C4-2B (cell line): ENCODE data around the gene RAD1.

Experiments used
- H3K27ac ChIP-seq: fragments of 450-650 bp; 2 replicates; pipeline ENCODE4 v1.5.1; 2017
- ZFX ChIP-seq: fragments of 450-650 bp; IDR thresholded peaks from 2 replicates; pipeline ENCODE4 v1.6.1; 2017
- TF ChIP-seq, protein P1 (sequence below): fragments of 450-650 bp; conservative IDR thresholded peaks from 2 replicates; pipeline ENCODE4 v1.5.1; 2017; ENCODE audit warnings: mild to moderate bottlenecking

RAD1 gene

DNA sequence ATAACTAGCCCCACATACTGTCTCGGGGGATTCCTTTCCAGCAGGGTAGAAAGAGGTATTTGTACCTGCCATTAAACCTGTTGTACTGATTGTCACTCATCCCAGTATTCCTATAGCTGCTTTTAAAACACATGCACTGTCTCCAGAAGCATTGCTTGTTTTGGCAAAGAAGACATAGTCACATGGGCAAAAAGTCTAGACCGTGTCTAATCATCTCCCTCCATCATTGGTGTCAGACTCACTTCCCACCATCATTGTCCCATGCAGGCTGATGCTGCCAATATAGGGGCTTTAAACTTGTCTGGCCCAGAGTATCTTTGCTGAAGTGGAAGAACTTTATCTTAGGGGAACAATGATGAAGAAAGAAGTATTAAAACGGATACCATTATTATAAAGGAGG is 26.6 kb upstream of the RAD1 start:
- no peak for TF ChIP-seq ZFX
- TF ChIP-seq, protein P1, sequence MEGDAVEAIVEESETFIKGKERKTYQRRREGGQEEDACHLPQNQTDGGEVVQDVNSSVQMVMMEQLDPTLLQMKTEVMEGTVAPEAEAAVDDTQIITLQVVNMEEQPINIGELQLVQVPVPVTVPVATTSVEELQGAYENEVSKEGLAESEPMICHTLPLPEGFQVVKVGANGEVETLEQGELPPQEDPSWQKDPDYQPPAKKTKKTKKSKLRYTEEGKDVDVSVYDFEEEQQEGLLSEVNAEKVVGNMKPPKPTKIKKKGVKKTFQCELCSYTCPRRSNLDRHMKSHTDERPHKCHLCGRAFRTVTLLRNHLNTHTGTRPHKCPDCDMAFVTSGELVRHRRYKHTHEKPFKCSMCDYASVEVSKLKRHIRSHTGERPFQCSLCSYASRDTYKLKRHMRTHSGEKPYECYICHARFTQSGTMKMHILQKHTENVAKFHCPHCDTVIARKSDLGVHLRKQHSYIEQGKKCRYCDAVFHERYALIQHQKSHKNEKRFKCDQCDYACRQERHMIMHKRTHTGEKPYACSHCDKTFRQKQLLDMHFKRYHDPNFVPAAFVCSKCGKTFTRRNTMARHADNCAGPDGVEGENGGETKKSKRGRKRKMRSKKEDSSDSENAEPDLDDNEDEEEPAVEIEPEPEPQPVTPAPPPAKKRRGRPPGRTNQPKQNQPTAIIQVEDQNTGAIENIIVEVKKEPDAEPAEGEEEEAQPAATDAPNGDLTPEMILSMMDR = no peak
- H3K27ac ChIP-seq = no peak overlapping the region

DNA sequence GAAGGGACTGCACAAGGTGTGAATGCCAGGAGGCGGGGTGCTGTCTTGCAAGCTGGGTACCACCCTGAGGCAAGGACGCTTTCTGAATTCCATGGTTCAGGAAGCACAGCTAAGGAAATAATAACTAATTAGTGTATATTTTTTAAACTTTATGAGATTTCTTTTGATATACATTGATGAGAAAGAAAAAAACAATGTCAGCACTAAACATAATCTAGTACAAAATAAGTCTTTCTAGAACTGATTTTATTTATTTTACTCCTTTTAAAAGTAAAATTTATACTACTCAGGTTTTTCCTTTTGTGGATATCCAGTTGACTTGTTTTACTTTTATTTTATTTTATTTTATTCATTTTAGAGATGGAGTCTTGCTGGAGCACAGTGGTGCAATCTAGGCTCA is 17.6 kb upstream of the RAD1 start:
- TF ChIP-seq, protein P1 = no peak
- TF ChIP-seq ZFX = no peak
- no peak overlapping the region for H3K27ac ChIP-seq

DNA sequence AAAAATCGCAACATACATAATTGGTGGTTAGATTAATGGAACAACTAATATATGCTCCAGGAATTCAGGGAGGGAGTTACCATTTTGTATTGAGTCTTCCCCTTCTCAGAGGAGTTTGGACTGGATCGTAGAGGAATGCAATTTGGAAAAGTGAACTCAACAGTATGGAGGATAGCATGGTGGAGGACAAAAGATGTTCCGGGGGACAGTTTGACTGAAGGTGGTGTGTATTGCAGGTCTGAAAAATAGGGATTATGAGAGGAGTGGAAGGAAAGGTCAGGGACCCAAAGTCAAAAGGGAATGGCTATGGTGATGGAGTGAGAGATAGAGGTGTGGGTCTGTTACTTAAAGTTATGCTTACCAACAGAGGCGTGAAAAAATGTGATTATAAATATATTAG is 15.6 kb upstream of the RAD1 start:
- TF ChIP-seq ZFX = no peak
- TF ChIP-seq, protein P1 = no peak
- peak overlapping the region; percentile 38; the same call in 1 of the 2 replicates for H3K27ac ChIP-seq

DNA sequence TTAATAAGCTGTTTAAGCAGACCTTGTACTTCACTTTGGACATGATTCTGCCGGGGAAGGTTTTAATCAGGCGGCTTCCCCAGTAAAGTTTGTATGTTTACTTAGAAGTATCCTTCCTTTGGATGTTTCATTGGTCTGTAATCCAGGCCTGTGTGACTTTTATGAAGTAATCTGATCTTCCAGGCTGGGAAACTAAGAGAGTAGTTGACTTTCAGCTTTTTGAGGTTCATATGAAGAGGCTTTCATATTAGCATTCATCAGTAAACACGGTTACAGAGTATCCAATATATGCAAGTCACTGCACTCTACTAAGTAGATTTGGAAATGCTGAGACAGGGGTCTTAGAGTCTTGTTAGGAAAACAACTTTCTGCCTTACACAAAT is 15.1 kb upstream of the RAD1 start:
- TF ChIP-seq ZFX = no peak
- TF ChIP-seq, protein P1 = no peak
- H3K27ac ChIP-seq = peak overlapping the region; percentile 99

DNA sequence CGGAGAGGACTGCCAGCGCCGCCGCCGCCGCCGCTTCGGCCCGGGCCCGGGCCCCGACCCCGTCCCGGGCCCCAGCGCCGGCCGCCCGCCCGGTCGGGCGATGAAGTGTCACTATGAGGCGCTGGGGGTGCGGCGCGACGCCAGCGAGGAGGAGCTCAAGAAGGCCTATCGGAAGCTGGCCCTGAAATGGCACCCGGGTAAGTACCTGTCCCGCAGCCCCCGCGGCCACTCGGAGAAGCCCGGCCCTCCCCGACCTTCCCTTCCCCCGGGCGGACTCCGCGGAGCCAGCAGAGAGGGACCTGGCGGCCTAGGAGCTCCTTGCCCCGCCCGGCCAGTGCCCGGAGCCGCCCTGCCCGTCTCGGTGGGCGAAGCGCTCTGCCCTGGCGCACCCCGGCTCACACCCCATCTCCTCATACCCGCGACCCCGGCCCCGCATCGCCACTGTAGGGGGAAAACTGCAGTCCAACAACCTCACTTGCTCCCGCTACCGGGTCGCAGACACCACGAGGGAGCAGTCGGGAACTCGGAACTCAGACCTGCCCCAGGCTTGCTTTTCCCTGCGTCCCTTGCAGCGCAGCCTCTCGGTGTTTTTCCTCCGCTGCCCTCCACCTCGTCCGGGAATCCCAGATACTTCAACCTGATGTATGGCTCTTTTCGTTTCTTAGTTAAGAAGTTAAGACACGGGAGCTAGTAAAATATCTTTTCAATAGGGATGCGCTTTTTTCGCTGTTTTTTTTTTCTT is 14.6 kb upstream of the RAD1 start:
- peak; percentile 72 for TF ChIP-seq ZFX
- TF ChIP-seq, protein P1 = peak; percentile 5; the same call in 1 of the 2 replicates
- H3K27ac ChIP-seq = peak overlapping the region; percentile 99

DNA sequence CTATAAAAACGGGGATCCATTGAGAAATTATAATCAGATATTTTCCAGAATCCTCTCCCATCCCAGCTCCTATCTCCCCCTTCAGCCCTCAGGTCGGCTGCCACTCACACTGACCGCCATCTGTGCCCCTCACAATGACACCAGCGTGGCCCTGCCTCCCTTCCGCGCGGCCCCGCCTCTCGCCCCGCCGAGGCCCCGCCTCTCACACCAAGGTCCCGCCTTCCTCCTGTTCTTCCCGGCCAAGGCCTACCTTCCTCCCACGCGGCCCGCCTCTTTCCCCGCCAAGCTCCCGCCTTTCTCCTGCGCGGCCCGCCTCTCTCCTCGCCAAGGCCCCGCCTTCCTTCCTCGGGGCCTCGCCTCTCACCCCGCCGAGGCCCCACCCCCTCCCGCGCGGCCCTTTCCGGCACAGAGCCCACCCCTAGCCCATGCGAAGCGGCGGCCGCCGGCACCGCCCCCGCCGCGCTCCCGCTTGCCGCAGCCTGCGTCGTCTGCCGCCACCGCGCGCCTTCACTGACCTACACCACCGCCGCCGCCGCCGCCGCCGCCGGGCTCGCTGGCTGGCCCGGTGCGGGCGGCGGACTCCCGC is 13.9 kb upstream of the RAD1 start, which contains the start of gene DNAJC21:
DNAJC21 (plus strand) TSS at position 426 of the 586 bp plus-strand sequence. CDS start 261 bp downstream, outside the sequence.
- no peak for TF ChIP-seq ZFX
- TF ChIP-seq, protein P1 = no peak
- peak within 1 kb of the TSS; percentile 99 for H3K27ac ChIP-seq

DNA sequence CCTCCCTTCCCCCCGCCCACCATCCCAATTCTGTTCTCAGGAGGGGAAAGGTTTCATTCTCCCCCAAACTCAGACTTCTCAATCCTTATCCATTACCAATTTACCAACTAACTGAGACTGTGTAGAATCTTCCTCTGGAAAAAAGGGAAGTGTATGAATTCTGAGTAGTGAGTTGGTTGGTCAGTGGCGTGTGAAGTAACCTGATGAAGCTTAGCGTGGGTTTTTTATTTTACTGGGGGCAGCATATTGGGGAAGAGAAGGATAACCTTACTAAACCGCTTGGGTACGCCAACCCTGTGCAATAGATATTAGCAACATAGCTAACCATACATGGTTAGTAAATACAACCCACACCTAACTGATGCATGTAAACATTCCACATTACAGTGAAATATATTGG is 13.0 kb upstream of the RAD1 start:
- H3K27ac ChIP-seq = no peak overlapping the region
- TF ChIP-seq ZFX = no peak
- TF ChIP-seq, protein P1 = no peak
